Heart left ventricle (tissue), 16 donors: ENCODE data around the gene WFDC12. TPM values are rescaled to one million over a fixed set of nuclear protein-coding genes. Genes with fewer than 3 reads are reported as not detected.

Experiments
- ATAC-seq, 4 donors: fragments of 200-7000 bp; cut with Tn5 transposase; one replicate each; pipeline ENCODE4 v1.9.1; 2020 to 2022; ENCODE audit warnings: moderate library complexity in 4 of 4, mild to moderate bottlenecking in 3 of 4, moderate number of reproducible peaks in 1 of 4
- DNase-seq, 5 donors: peaks; one replicate each; pipeline ENCODE4 v3.0.0-alpha.2; 2020
- H3K27ac ChIP-seq, 12 donors: fragments of 200-600 bp; sonication (generic) in 4 of 12; one replicate each; pipeline versions ENCODE4 v1.5.0 to v1.8.0; 2016 to 2022; ENCODE audit warnings: mild to moderate bottlenecking in 2 of 12
- H3K27me3 ChIP-seq, 9 donors: fragments of 200-600 bp; sonication (generic) in 2 of 9; one replicate each; pipeline versions ENCODE4 v1.5.1 to v1.8.0; 2016 to 2022; ENCODE audit warnings: mild to moderate bottlenecking in 3 of 9
- H3K36me3 ChIP-seq, 9 donors: fragments of 200-600 bp; sonication (generic) in 2 of 9; one replicate each; pipeline versions ENCODE4 v1.5.0 to v1.8.0; 2018 to 2022; ENCODE audit warnings: mild to moderate bottlenecking in 2 of 9
- H3K4me1 ChIP-seq, 12 donors: fragments of 200-600 bp; sonication (generic) in 4 of 12; one replicate each; pipeline versions ENCODE4 v1.5.0 to v1.8.0; 2016 to 2022; ENCODE audit warnings: mild to moderate bottlenecking in 3 of 12
- H3K4me3 ChIP-seq, 12 donors: fragments of 200-600 bp; sonication (generic) in 4 of 12; one replicate each; pipeline versions ENCODE4 v1.5.0 to v1.8.0; 2017 to 2022; ENCODE audit warnings: mild to moderate bottlenecking in 9 of 12, moderate library complexity in 4 of 12
- H3K9me3 ChIP-seq, 12 donors: fragments of 200-600 bp; sonication (generic) in 4 of 12; one replicate each; pipeline versions ENCODE4 v1.5.0 to v1.8.0; 2016 to 2022; ENCODE audit warnings: mild to moderate bottlenecking in 1 of 12
- POLR2A ChIP-seq, 2 donors: fragments of 450-650 bp; IDR thresholded peaks; one replicate each; pipeline ENCODE4 v1.6.1; 2017; ENCODE audit warnings: antibody characterized with exemption in 2 of 2, mild to moderate bottlenecking in 2 of 2, moderate library complexity in 2 of 2
- WGBS, 4 donors: extraction: QIAGEN DNeasy Blood & Tissue Kit in 2 of 4; methylation state at CpG; one replicate each; pipeline versions ENCODE4 v1.1.5 to v1.1.7; 2013 to 2018; 5-methylcytosine and 5-hydroxymethylcytosine counted together
- intact Hi-C, 10 donors: fragments of 100-400 bp; cut with DNase I; formaldehyde crosslinking; loops; one replicate each; pipeline versions ENCODE4 v1.11.1 to v1.14.2; 2022
- polyA plus RNA-seq, 2 donors: library from polyadenylated mRNA; stranded (reverse); fragments of 200-250 nt; gene quantifications; one replicate each; pipeline ENCODE4 v1.2.3, GENCODE V29; 2013
- total RNA-seq, 9 donors: library from RNA; depleted of rRNA in 2 of 9; stranded (reverse); fragments of >200 nt in 2 of 9; fragmentation: NEBNext Ultra II Directional in 3 of 9; extraction: Animal tissue kit (Norgen Biotek cat#: 25700) in 3 of 9; gene quantifications; one replicate each; pipeline versions ENCODE4 v1.1.0 to v1.2.4, GENCODE V29; 2016 to 2023
- TF ChIP-seq, protein P1 (sequence below), 12 donors: fragments of 200-600 bp; sonication (generic) in 4 of 12; IDR thresholded peaks; one replicate each; pipeline versions ENCODE4 v1.5.0 to v1.8.0; 2018 to 2022; ENCODE audit warnings: antibody characterized with exemption in 12 of 12, mild to moderate bottlenecking in 5 of 12
- donor health status: ischemic (EF 13 %, LVEDD 7.1; RV severe dilation, severe dysfunction).
- donor health status: healthy with polysubstance abuse.
- donor health status: DM: no; HTN: yes; CAD: no.
- donor health status: DM: no; HTN: no; CAD: no.
- donor health status: ischemic (EF 25% LVEDD 6.9; RV normal size, moderate dysfunction).
- donor health status: ischemic (EF 25% LVEDD 5.7; RV mildly dilated, moderate dysfunction).
- donor health status: healthy.
- donor health status: DM: yes; HTN: yes; CAD: no.
- donor health status: ischemic (EF 35%, LVEDD 5.7; RV mildly dilated, moderate dysfunction).
- donor health status: nonischemic (EF 11% LVEDD 7.7; RV severe dilation, severe dysfunction).
- donor health status: DM: yes; HTN: yes; CAD: no.
- donor health status: PGD.
- donor health status: ischemic (EF 29% LVEDD 5.4; RV normal size, mild dysfunction).
- donor health status: nonischemic (EF 23%, LVEDD 6.1; RV moderate dilation, normal function).

The WFDC12 gene
- total and polyA plus RNA-seq, 11 donors: not detected

GRCh38 chr20:45088247-45088646, 36.0 kb downstream of the WFDC12 start:
- WGBS, 4 donors: 80 to 92% (median 85%) methylated on average over 7 of the region's 7 CpGs
- ATAC-seq: no peak

DNA sequence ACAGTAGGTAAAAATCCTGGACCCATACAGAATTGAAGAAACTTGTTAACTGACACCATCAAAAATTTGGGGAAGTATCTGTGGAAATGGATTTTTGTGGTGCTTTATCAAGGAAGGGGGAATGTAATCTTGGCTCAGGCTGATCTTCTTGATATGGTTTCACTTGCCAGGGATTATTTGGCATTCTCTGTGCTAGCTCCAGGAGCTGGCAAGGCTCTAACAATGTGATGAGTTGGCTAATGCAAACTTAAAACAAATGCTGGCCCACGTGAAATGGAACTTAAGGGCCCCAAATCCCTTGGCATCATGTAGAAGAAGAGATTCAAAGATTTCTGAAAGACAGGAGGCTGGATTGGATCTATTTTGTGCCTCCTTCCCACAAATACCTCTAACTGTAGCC, 36.5 kb downstream of the WFDC12 start:
- DNase-seq: no peak
- intact Hi-C loops: no loop called here

More at GRCh38 chr20:45088247-45088646, 36.0 kb downstream of the WFDC12 start:
- H3K27me3 ChIP-seq: no peaks in the 10 kb centered on the region
- intact Hi-C loops: no loop called here
- no peaks in the 10 kb centered on the region for H3K36me3 ChIP-seq
- H3K4me1 ChIP-seq: no peaks in the 10 kb centered on the region
- H3K4me3 ChIP-seq: no peak overlapping the region
- H3K27ac ChIP-seq: no peak overlapping the region
- H3K9me3 ChIP-seq: peaks cover 0 to 2% (median 0%) of the 10 kb centered on the region in 12 donors
- TF ChIP-seq, protein P1, sequence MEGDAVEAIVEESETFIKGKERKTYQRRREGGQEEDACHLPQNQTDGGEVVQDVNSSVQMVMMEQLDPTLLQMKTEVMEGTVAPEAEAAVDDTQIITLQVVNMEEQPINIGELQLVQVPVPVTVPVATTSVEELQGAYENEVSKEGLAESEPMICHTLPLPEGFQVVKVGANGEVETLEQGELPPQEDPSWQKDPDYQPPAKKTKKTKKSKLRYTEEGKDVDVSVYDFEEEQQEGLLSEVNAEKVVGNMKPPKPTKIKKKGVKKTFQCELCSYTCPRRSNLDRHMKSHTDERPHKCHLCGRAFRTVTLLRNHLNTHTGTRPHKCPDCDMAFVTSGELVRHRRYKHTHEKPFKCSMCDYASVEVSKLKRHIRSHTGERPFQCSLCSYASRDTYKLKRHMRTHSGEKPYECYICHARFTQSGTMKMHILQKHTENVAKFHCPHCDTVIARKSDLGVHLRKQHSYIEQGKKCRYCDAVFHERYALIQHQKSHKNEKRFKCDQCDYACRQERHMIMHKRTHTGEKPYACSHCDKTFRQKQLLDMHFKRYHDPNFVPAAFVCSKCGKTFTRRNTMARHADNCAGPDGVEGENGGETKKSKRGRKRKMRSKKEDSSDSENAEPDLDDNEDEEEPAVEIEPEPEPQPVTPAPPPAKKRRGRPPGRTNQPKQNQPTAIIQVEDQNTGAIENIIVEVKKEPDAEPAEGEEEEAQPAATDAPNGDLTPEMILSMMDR (IDR thresholded peaks at IDR 0.05): no peak
- TF ChIP-seq POLR2A (IDR thresholded peaks at IDR 0.05): no peak
- DNase-seq: no peak

DNA sequence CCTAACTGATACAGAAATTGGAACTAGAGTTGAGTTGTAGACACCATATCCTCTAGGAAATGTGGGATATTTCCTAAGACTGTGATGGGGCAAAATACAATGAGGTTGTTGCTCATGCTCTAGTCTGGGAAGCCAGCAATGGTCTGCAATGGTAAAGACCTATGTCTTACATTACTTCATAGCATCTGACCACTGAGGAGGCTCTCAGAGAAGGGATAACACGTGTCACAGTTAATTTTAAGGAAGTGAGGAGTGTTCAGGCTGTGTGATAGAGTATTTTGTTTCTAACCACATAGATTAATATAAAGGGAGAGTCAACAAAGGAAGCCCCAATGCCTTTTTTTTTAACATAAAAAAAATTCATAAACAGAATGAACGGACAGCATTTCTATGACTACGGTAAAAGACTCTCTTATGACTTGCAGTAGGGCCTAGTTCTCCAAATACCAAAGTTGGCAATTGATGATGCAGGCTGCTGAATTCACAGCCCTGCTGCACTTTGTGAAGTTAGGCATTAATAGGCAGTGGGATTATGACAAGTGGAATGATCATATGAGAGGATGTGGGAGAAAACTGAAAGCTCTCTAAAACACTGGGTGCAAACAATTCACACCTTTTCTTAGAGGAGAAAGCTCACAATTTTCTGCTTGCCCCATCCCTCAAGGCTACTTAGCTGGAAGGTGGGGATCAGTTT, 37.0 kb downstream of the WFDC12 start:
- 80 to 88% (median 83%) methylated on average over 3 of the region's 3 CpGs for WGBS, 4 donors
- H3K36me3 ChIP-seq: peaks cover 0 to 8% (median 0%) of the 10 kb centered on the region in 9 donors
- no peaks in the 10 kb centered on the region for H3K27me3 ChIP-seq
- H3K4me3 ChIP-seq: no peak overlapping the region
- intact Hi-C loops: no loop called here
- ATAC-seq: no peak
- no peak for DNase-seq
- H3K9me3 ChIP-seq: peaks cover 0 to 12% (median 2%) of the 10 kb centered on the region in 12 donors
- H3K4me1 ChIP-seq: no peaks in the 10 kb centered on the region
- TF ChIP-seq, protein P1 (IDR thresholded peaks at IDR 0.05): no peak
- no peak for TF ChIP-seq POLR2A (IDR thresholded peaks at IDR 0.05)
- no peak overlapping the region for H3K27ac ChIP-seq

More for the DNA sequence above, 36.5 kb downstream of the WFDC12 start:
- 77 to 88% (median 85%) methylated on average over 1 of the region's 1 CpG for WGBS, 4 donors
- no peaks in the 10 kb centered on the region for H3K27me3 ChIP-seq
- no peak overlapping the region for H3K4me3 ChIP-seq
- H3K4me1 ChIP-seq: no peaks in the 10 kb centered on the region
- no peak overlapping the region for H3K27ac ChIP-seq
- no peak for ATAC-seq
- H3K9me3 ChIP-seq: peaks cover 0 to 7% (median 0%) of the 10 kb centered on the region in 12 donors
- H3K36me3 ChIP-seq: peaks cover 0 to 2% (median 0%) of the 10 kb centered on the region in 9 donors
- TF ChIP-seq, protein P1 (IDR thresholded peaks at IDR 0.05): no peak
- TF ChIP-seq POLR2A (IDR thresholded peaks at IDR 0.05): no peak

GRCh38 chr20:45085867-45086266, 38.4 kb downstream of the WFDC12 start:
- Histone ChIP-seq H3K9me3 (peaks cover 0 to 17% (median 2%) of the 10 kb centered on the region in 12 donors), H3K27me3 (no peaks in the 10 kb centered on the region), H3K36me3 (peaks cover 0 to 20% (median 9%) of the 10 kb centered on the region in 9 donors), H3K27ac (no peak overlapping the region), H3K4me3 (no peak overlapping the region), H3K4me1 (no peaks in the 10 kb centered on the region)
- WGBS, 4 donors: 93 to 100% (median 97%) methylated on average over 1 of the region's 1 CpG
- intact Hi-C loops: no loop called here
- DNase-seq: no peak
- TF ChIP-seq, protein P1 (IDR thresholded peaks at IDR 0.05): no peak
- TF ChIP-seq POLR2A (IDR thresholded peaks at IDR 0.05): no peak
- no peak for ATAC-seq
